HPDE6-E6E7 (cell line): Measurements from ENCODE around the gene CDH13.

Source experiments
- DNase-seq: peaks from one replicate; pipeline ENCODE4 v3.0.0; 2011; ENCODE audit warnings: missing footprints; ENCODE audit errors: extremely low spot score

Gene CDH13

GRCh38 chr16:83482545-83483162 lies 855.9 kb downstream of the CDH13 start:
- no peak for DNase-seq

GRCh38 chr16:83490073-83490472 lies 863.3 kb downstream of the CDH13 start:
- no peak for DNase-seq

- DNase-seq: no peak
Observed at GRCh38 chr16:83494459-83494858, 867.7 kb downstream of the CDH13 start.

GRCh38 chr16:83501481-83501880 lies 874.7 kb downstream of the CDH13 start:
- no peak for DNase-seq

- no peak for DNase-seq
Observed at GRCh38 chr16:83508295-83508694, 881.5 kb downstream of the CDH13 start.

- DNase-seq: no peak
Observed at GRCh38 chr16:83509316-83509715, 882.5 kb downstream of the CDH13 start.

GRCh38 chr16:83510906-83511305 lies 884.1 kb downstream of the CDH13 start:
- no peak for DNase-seq

GRCh38 chr16:83513008-83513755 lies 886.4 kb downstream of the CDH13 start:
- DNase-seq: no peak

GRCh38 chr16:83515395-83515794 lies 888.6 kb downstream of the CDH13 start:
- no peak for DNase-seq

GRCh38 chr16:83516931-83517330 lies 890.2 kb downstream of the CDH13 start:
- DNase-seq: no peak

GRCh38 chr16:83517398-83517797 lies 890.6 kb downstream of the CDH13 start:
- no peak for DNase-seq

GRCh38 chr16:83520596-83520995 lies 893.8 kb downstream of the CDH13 start:
- no peak for DNase-seq

GRCh38 chr16:83530293-83530692 lies 903.5 kb downstream of the CDH13 start:
- DNase-seq: no peak

- no peak for DNase-seq
Observed at GRCh38 chr16:83532634-83533033, 905.9 kb downstream of the CDH13 start.

GRCh38 chr16:83533193-83533592 lies 906.4 kb downstream of the CDH13 start:
- no peak for DNase-seq

GRCh38 chr16:83538707-83539106 lies 911.9 kb downstream of the CDH13 start:
- no peak for DNase-seq

GRCh38 chr16:83539736-83540490 lies 913.1 kb downstream of the CDH13 start:
- DNase-seq: no peak

GRCh38 chr16:83541231-83541630 lies 914.5 kb downstream of the CDH13 start:
- no peak for DNase-seq

GRCh38 chr16:83542491-83542890 lies 915.7 kb downstream of the CDH13 start:
- DNase-seq: no peak

GRCh38 chr16:83549316-83550182 lies 922.8 kb downstream of the CDH13 start:
- no peak for DNase-seq

GRCh38 chr16:83550183-83550569 lies 923.4 kb downstream of the CDH13 start:
- no peak for DNase-seq

GRCh38 chr16:83552228-83552627 lies 925.5 kb downstream of the CDH13 start:
- no peak for DNase-seq
